HEK293 (cell line): ENCODE results near the gene NOG.

Experiments
- FEZF1 ChIP-seq: fragments of 450-650 bp; formaldehyde crosslinking; IDR thresholded peaks from 2 replicates; pipeline ENCODE4 v1.5.1; 2016; ENCODE audit warnings: missing biosample characterization, missing genetic modification characterization
- SCRT1 ChIP-seq: fragments of 450-650 bp; formaldehyde crosslinking; IDR thresholded peaks from 2 replicates; pipeline ENCODE4 v1.5.1; 2016; ENCODE audit warnings: missing biosample characterization, missing genetic modification characterization, borderline replicate concordance
- ZBTB11 ChIP-seq: fragments of 450-650 bp; formaldehyde crosslinking; conservative IDR thresholded peaks from 2 replicates; pipeline ENCODE4 v1.5.1; 2016; ENCODE audit warnings: low read depth, missing biosample characterization, missing genetic modification characterization
- ZBTB20 ChIP-seq: fragments of 450-650 bp; formaldehyde crosslinking; IDR thresholded peaks from 2 replicates; pipeline ENCODE4 v1.5.1; 2016; ENCODE audit warnings: missing biosample characterization, missing genetic modification characterization
- ZFP3 ChIP-seq: fragments of 450-650 bp; formaldehyde crosslinking; IDR thresholded peaks from 2 replicates; pipeline ENCODE4 v1.5.1; 2016; ENCODE audit warnings: low read depth, missing biosample characterization, missing genetic modification characterization
- ZNF146 ChIP-seq: fragments of 450-650 bp; formaldehyde crosslinking; IDR thresholded peaks from 2 replicates; pipeline ENCODE4 v1.5.1; 2016; ENCODE audit warnings: missing biosample characterization, missing genetic modification characterization
- ZNF155 ChIP-seq: fragments of 450-650 bp; formaldehyde crosslinking; IDR thresholded peaks from 2 replicates; pipeline ENCODE4 v1.5.1; 2016; ENCODE audit warnings: missing biosample characterization, missing genetic modification characterization
- ZNF169 ChIP-seq: fragments of 450-650 bp; formaldehyde crosslinking; IDR thresholded peaks from 2 replicates; pipeline ENCODE4 v1.5.1; 2016; ENCODE audit warnings: missing biosample characterization, missing genetic modification characterization
- ZNF433 ChIP-seq: fragments of 450-650 bp; formaldehyde crosslinking; IDR thresholded peaks from 2 replicates; pipeline ENCODE4 v1.5.1; 2016; ENCODE audit warnings: missing biosample characterization, missing genetic modification characterization, low read depth
- ZNF544 ChIP-seq: fragments of 450-650 bp; formaldehyde crosslinking; IDR thresholded peaks from 2 replicates; pipeline ENCODE4 v1.5.0; 2017; ENCODE audit warnings: missing biosample characterization, missing genetic modification characterization
- ZNF610 ChIP-seq: fragments of 450-650 bp; formaldehyde crosslinking; IDR thresholded peaks from 2 replicates; pipeline ENCODE4 v1.5.1; 2016; ENCODE audit warnings: missing biosample characterization, missing genetic modification characterization, borderline replicate concordance
- ZNF654 ChIP-seq: fragments of 450-650 bp; formaldehyde crosslinking; IDR thresholded peaks from 2 replicates; pipeline ENCODE4 v1.5.1; 2016; ENCODE audit warnings: low read depth, missing biosample characterization, missing genetic modification characterization
- ZNF692 ChIP-seq: fragments of 450-650 bp; formaldehyde crosslinking; IDR thresholded peaks from 2 replicates; pipeline ENCODE4 v1.5.1; 2016; ENCODE audit warnings: missing biosample characterization, missing genetic modification characterization
- ZNF704 ChIP-seq: fragments of 450-650 bp; formaldehyde crosslinking; IDR thresholded peaks from 2 replicates; pipeline ENCODE4 v1.5.1; 2016; ENCODE audit warnings: missing biosample characterization, missing genetic modification characterization
- ZNF776 ChIP-seq: fragments of 450-650 bp; formaldehyde crosslinking; IDR thresholded peaks from 2 replicates; pipeline ENCODE4 v1.5.0; 2017; ENCODE audit warnings: missing biosample characterization, missing genetic modification characterization, borderline replicate concordance
- ZNF791 ChIP-seq: fragments of 450-650 bp; formaldehyde crosslinking; IDR thresholded peaks from 2 replicates; pipeline ENCODE4 v1.5.1; 2016; ENCODE audit warnings: missing biosample characterization, missing genetic modification characterization
- ZSCAN18 ChIP-seq: fragments of 450-650 bp; formaldehyde crosslinking; IDR thresholded peaks from 2 replicates; pipeline ENCODE4 v1.5.1; 2016; ENCODE audit warnings: missing biosample characterization, missing genetic modification characterization
- ZXDB ChIP-seq: fragments of 450-650 bp; formaldehyde crosslinking; IDR thresholded peaks from 2 replicates; pipeline ENCODE4 v1.5.1; 2016; ENCODE audit warnings: missing biosample characterization, missing genetic modification characterization
- TF ChIP-seq, protein P1 (sequence below): fragments of 450-650 bp; formaldehyde crosslinking; IDR thresholded peaks from 2 replicates; pipeline ENCODE4 v1.5.1; 2016; ENCODE audit warnings: missing biosample characterization, missing genetic modification characterization
- TF ChIP-seq, protein P2 (sequence below): fragments of 450-650 bp; formaldehyde crosslinking; IDR thresholded peaks from 2 replicates; pipeline ENCODE4 v1.5.1; 2017; ENCODE audit warnings: missing biosample characterization, mild to moderate bottlenecking, missing genetic modification characterization, moderate library complexity
- TF ChIP-seq, protein P3 (sequence below): fragments of 450-650 bp; formaldehyde crosslinking; IDR thresholded peaks from 2 replicates; pipeline ENCODE4 v1.5.1; 2016; ENCODE audit warnings: missing biosample characterization, missing genetic modification characterization

NOG gene

GRCh38 chr17:56593086-56593645 is 333 bp upstream of the NOG start (continued):
- TF ChIP-seq, protein P1, sequence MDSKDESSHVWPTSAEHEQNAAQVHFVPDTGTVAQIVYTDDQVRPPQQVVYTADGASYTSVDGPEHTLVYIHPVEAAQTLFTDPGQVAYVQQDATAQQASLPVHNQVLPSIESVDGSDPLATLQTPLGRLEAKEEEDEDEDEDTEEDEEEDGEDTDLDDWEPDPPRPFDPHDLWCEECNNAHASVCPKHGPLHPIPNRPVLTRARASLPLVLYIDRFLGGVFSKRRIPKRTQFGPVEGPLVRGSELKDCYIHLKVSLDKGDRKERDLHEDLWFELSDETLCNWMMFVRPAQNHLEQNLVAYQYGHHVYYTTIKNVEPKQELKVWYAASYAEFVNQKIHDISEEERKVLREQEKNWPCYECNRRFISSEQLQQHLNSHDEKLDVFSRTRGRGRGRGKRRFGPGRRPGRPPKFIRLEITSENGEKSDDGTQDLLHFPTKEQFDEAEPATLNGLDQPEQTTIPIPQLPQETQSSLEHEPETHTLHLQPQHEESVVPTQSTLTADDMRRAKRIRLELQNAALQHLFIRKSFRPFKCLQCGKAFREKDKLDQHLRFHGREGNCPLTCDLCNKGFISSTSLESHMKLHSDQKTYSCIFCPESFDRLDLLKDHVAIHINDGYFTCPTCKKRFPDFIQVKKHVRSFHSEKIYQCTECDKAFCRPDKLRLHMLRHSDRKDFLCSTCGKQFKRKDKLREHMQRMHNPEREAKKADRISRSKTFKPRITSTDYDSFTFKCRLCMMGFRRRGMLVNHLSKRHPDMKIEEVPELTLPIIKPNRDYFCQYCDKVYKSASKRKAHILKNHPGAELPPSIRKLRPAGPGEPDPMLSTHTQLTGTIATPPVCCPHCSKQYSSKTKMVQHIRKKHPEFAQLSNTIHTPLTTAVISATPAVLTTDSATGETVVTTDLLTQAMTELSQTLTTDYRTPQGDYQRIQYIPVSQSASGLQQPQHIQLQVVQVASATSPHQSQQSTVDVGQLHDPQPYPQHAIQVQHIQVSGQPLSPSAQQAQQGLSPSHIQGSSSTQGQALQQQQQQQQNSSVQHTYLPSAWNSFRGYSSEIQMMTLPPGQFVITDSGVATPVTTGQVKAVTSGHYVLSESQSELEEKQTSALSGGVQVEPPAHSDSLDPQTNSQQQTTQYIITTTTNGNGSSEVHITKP (tag by site-specific recombination): peak; percentile 40; the same call in 1 of the 2 replicates
- TF ChIP-seq ZBTB11 (tag by site-specific recombination) (no peak), ZFP3 (tag by site-specific recombination) (no peak), ZXDB (tag by site-specific recombination) (no peak; the same call in 1 of the 2 replicates), ZNF169 (tag by site-specific recombination) (no peak), ZNF146 (no peak), SCRT1 (tag by site-specific recombination) (no peak), ZNF654 (no peak), ZNF155 (tag by site-specific recombination) (no peak), ZSCAN18 (no peak), ZNF433 (no peak), ZNF692 (tag by site-specific recombination) (no peak), FEZF1 (tag by site-specific recombination) (no peak), ZNF610 (no peak), ZNF776 (tag by site-specific recombination) (no peak), ZBTB20 (tag by site-specific recombination) (peak; percentile 57; the same call in 1 of the 2 replicates), ZNF791 (tag by site-specific recombination) (no peak), ZNF704 (no peak), ZNF544 (no peak)
- TF ChIP-seq, protein P2, sequence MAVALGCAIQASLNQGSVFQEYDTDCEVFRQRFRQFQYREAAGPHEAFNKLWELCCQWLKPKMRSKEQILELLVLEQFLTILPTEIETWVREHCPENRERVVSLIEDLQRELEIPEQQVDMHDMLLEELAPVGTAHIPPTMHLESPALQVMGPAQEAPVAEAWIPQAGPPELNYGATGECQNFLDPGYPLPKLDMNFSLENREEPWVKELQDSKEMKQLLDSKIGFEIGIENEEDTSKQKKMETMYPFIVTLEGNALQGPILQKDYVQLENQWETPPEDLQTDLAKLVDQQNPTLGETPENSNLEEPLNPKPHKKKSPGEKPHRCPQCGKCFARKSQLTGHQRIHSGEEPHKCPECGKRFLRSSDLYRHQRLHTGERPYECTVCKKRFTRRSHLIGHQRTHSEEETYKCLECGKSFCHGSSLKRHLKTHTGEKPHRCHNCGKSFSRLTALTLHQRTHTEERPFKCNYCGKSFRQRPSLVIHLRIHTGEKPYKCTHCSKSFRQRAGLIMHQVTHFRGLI: no peak
- TF ChIP-seq, protein P3, sequence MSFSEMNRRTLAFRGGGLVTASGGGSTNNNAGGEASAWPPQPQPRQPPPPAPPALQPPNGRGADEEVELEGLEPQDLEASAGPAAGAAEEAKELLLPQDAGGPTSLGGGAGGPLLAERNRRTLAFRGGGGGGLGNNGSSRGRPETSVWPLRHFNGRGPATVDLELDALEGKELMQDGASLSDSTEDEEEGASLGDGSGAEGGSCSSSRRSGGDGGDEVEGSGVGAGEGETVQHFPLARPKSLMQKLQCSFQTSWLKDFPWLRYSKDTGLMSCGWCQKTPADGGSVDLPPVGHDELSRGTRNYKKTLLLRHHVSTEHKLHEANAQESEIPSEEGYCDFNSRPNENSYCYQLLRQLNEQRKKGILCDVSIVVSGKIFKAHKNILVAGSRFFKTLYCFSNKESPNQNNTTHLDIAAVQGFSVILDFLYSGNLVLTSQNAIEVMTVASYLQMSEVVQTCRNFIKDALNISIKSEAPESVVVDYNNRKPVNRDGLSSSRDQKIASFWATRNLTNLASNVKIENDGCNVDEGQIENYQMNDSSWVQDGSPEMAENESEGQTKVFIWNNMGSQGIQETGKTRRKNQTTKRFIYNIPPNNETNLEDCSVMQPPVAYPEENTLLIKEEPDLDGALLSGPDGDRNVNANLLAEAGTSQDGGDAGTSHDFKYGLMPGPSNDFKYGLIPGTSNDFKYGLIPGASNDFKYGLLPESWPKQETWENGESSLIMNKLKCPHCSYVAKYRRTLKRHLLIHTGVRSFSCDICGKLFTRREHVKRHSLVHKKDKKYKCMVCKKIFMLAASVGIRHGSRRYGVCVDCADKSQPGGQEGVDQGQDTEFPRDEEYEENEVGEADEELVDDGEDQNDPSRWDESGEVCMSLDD (tag by site-specific recombination): peak; percentile 31; the same call in 1 of the 2 replicates
